Fibroblast of lung (primary cell): ENCODE results near the gene BEND4.

Experiments
- EZH2 ChIP-seq: IDR thresholded peaks from 2 replicates; pipeline ENCODE4 v1.5.1; 2012; ENCODE audit warnings: low read length, control low read depth, mild to moderate bottlenecking; ENCODE audit errors: missing control alignments
- TF ChIP-seq, protein P1 (sequence below), 2 donors: IDR thresholded peaks in 1 of 2; conservative IDR thresholded peaks in 1 of 2; 1 replicate in 1 of 2; 2 replicates in 1 of 2; pipeline ENCODE4 v1.5.1; 2011 to 2012; ENCODE audit warnings: low read length in 2 of 2, control low read depth in 1 of 2, inconsistent platforms in 1 of 2, low read depth in 1 of 2, mild to moderate bottlenecking in 1 of 2

- TF ChIP-seq, protein P1, sequence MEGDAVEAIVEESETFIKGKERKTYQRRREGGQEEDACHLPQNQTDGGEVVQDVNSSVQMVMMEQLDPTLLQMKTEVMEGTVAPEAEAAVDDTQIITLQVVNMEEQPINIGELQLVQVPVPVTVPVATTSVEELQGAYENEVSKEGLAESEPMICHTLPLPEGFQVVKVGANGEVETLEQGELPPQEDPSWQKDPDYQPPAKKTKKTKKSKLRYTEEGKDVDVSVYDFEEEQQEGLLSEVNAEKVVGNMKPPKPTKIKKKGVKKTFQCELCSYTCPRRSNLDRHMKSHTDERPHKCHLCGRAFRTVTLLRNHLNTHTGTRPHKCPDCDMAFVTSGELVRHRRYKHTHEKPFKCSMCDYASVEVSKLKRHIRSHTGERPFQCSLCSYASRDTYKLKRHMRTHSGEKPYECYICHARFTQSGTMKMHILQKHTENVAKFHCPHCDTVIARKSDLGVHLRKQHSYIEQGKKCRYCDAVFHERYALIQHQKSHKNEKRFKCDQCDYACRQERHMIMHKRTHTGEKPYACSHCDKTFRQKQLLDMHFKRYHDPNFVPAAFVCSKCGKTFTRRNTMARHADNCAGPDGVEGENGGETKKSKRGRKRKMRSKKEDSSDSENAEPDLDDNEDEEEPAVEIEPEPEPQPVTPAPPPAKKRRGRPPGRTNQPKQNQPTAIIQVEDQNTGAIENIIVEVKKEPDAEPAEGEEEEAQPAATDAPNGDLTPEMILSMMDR (conservative IDR thresholded peaks at IDR 0.05 in 1 of 2, IDR thresholded peaks at IDR 0.05 in 1 of 2; ENCODE audit: low read depth in 1 of 2, low read length in 2 of 2): no peak
- peak; percentile 98 for TF ChIP-seq EZH2
Measured at GRCh38 chr4:42150653-42151567, 1.5 kb downstream of the BEND4 start.
